ENCODE data around the gene SLC25A13. TPM values are rescaled to one million over a fixed set of nuclear protein-coding genes. Genes with fewer than 3 reads are reported as not detected.

The SLC25A13 gene
- total and polyA plus RNA-seq, 9 of the 15 experiments (the other 6 are each of a cell fraction or from before 2014, with no cell fraction given), result 21.4 to 80.2 (median 58.7) TPM

DNA sequence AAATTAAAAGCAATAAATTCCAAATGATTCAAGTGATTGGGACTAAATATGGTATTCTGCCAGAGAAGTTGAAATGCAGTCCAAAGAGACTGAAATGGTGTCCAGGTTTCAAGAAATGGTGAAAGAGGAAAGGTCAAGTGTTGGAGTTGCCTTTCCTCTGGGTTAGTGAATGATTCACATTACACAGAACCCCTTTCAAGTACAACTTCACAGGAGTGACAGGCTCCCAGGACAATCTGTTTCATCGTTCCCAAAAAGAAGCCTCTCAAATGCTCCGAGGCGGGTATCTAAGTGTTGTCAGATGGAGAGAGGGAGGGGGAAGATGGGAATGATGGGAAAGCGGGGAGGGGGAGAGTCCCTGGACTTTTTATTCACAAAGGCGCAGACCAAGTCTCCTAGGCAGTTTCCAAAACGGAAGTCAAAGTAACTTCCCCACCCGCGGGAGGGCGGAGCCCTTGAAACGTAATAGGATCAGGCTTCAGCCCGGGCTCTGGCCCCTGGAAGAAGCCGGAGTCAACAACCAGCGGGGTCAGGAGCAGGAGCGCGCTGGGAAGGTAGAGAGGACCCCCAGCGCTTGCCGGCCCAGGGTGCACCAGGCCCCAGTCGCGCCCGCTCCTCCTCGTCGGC, 754 bp downstream of the SLC25A13 start:
- H4K20me1 ChIP-seq (replicated peaks; ENCODE audit: control insufficient read depth, insufficient read depth, low read length), result no peaks in the 10 kb centered on the region
- H3K27ac ChIP-seq (ENCODE audit: extremely low read depth, low read depth, low read length), result peak overlapping the region; percentile 92
- H3K4me3 ChIP-seq, result peak overlapping the region; percentile 86
- FAIRE-seq, result peak; percentile 95
- CTCF ChIA-PET (ENCODE audit: low intra/inter-chr PET ratio), result no interaction called here
- intact Hi-C loops (cut with micrococcal nuclease), result loop anchor here (2.0 kb wide), 1 partner anchor 78 kb away; no protein-coding TSS in a partner anchor
- H3K9me1 ChIP-seq (ENCODE audit: control insufficient read depth, insufficient read depth, low read length), result no peaks in the 10 kb centered on the region
- peak; percentile 85 to 93 (median 88) for DNase-seq (ENCODE audit: extremely low read depth in 1 of 4, low spot score in 3 of 4)
- no peaks in the 10 kb centered on the region for H3K9me3 ChIP-seq (replicated peaks; ENCODE audit: control insufficient read depth, insufficient read depth, low read depth, low read length)
- in situ Hi-C loops (cut with MboI), result no loop called here
- H3K79me2 ChIP-seq (ENCODE audit: control insufficient read depth, insufficient read depth, low read length), result peaks cover 54% of the 10 kb centered on the region
- H2AFZ ChIP-seq (ENCODE audit: low read depth, low read length), result peak overlapping the region; percentile 96
- no TSS peak for BruUV-seq (replicated peaks)
- H3K9ac ChIP-seq (ENCODE audit: insufficient read depth in 1 of 2, low read depth in 2 of 2, low read length in 2 of 2), result peak overlapping the region; percentile 90 to 97
- H3K27me3 ChIP-seq (ENCODE audit: control insufficient read depth in 2 of 2, insufficient read depth in 2 of 2, low read length in 2 of 2), result no peaks in the 10 kb centered on the region
- under 1% methylated on average over 22 of the region's 22 CpGs for WGBS (ENCODE audit: insufficient coverage, low coverage, missing lambda C conversion rate)
- peaks cover 5% of the 10 kb centered on the region; the same call in 1 of the 3 replicates for H3K36me3 ChIP-seq (ENCODE audit: control insufficient read depth, insufficient read depth, low read length)
- peak; percentile 85 for ATAC-seq
- peak overlapping the region; percentile 84 for H3K4me2 ChIP-seq (ENCODE audit: insufficient read depth, low read length)
- POLR2A ChIA-PET, result interaction anchor here (0.6 to 1.0 kb wide), 2 partner anchors 25 to 146 kb away, joined by 3 to 4 read pairs; no protein-coding TSS in a partner anchor
- peaks cover 10 to 17% of the 10 kb centered on the region in 2 experiments; a peak in 4 of 5 replicates for H3K4me1 ChIP-seq (replicated peaks in 1 of 2; ENCODE audit: control insufficient read depth in 2 of 2, insufficient read depth in 2 of 2, low read length in 2 of 2)
- TF ChIP-seq GABPA (tag; conservative IDR thresholded peaks at IDR 0.05; ENCODE audit: low read depth) (peak; percentile 82), NBN (IDR thresholded peaks at IDR 0.05; ENCODE audit: low read depth) (0 out of 2 replicates have a peak, but pooled peaks have one; percentile 7), FOXK2 (conservative IDR thresholded peaks at IDR 0.05 in 1 of 2, IDR thresholded peaks at IDR 0.05 in 1 of 2; ENCODE audit: low read depth in 2 of 2) (peak in 1 of 2 experiments; percentile 29; a peak in 3 of 4 replicates), JUNB (CRISPR knock-in tag; conservative IDR thresholded peaks at IDR 0.05) (no peak), RBM17 (IDR thresholded peaks at IDR 0.05; ENCODE audit: borderline replicate concordance, low read depth, low read length) (no peak), PML (IDR thresholded peaks at IDR 0.05; ENCODE audit: low read length) (peak; percentile 77), ZFP1 (CRISPR knock-in tag; IDR thresholded peaks at IDR 0.05) (no peak), POLR2AphosphoS5 (IDR thresholded peaks at IDR 0.05; ENCODE audit: control insufficient read depth, insufficient read depth, low read depth, low read length) (peak; percentile 81), FOXJ2 (tag; IDR thresholded peaks at IDR 0.05) (0 out of 2 replicates have a peak, but pooled peaks have one; percentile 69), SMARCA4 (IDR thresholded peaks at IDR 0.05) (peak; percentile 31; the same call in 1 of the 2 replicates), PREB (CRISPR knock-in tag; IDR thresholded peaks at IDR 0.05) (no peak), NR2C1 (IDR thresholded peaks at IDR 0.05) (no peak), NR2C1 (tag; IDR thresholded peaks at IDR 0.05) (no peak), CHCHD3 (CRISPR knock-in tag; IDR thresholded peaks at IDR 0.05) (peak; percentile 61; the same call in 1 of the 2 replicates), CHD4 (IDR thresholded peaks at IDR 0.05; ENCODE audit: insufficient read depth, insufficient replicate concordance, low read depth, low read length, poor library complexity, severe bottlenecking) (no peak)
- TF ChIP-seq, protein P1, sequence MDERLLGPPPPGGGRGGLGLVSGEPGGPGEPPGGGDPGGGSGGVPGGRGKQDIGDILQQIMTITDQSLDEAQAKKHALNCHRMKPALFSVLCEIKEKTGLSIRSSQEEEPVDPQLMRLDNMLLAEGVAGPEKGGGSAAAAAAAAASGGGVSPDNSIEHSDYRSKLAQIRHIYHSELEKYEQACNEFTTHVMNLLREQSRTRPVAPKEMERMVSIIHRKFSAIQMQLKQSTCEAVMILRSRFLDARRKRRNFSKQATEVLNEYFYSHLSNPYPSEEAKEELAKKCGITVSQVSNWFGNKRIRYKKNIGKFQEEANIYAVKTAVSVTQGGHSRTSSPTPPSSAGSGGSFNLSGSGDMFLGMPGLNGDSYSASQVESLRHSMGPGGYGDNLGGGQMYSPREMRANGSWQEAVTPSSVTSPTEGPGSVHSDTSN (CRISPR knock-in tag; IDR thresholded peaks at IDR 0.05; ENCODE audit: low read depth), result no peak
- TF ChIP-seq, protein P1 (tag; conservative IDR thresholded peaks at IDR 0.05; ENCODE audit: low read depth), result 0 out of 2 replicates have a peak, but pooled peaks have one; percentile 10

Measured in K562 (cell line).